K562 (cell line): Measurements from ENCODE around the gene ABT1. TPM values are rescaled to one million over a fixed set of nuclear protein-coding genes. Genes with fewer than 3 reads are reported as not detected.

ENCODE experiments used
- BCL6 ChIP-seq: fragments of 250-450 bp; sonication (Bioruptor Pico); IDR thresholded peaks from 2 replicates; pipeline ENCODE4 v1.4.0; 2020
- BMI1 ChIP-seq: fragments of 150-350 bp; IDR thresholded peaks from 2 replicates; pipeline ENCODE4 v1.6.1; 2014; ENCODE audit warnings: low read length
- FOS ChIP-seq: IDR thresholded peaks from 3 replicates; pipeline ENCODE4 v1.6.1; 2011; ENCODE audit not compliant: insufficient read length; ENCODE audit errors: extremely low read depth
- MBD2 ChIP-seq: sonication (generic); IDR thresholded peaks from 2 replicates; pipeline ENCODE4 v1.6.1; 2016; ENCODE audit warnings: low read depth, borderline replicate concordance
- MCM3 ChIP-seq: fragments of 450-650 bp; IDR thresholded peaks from 2 replicates; pipeline ENCODE4 v1.6.1; 2016
- NFIX ChIP-seq: fragments of 250-450 bp; sonication (Bioruptor Pico); IDR thresholded peaks from 2 replicates; pipeline ENCODE4 v1.4.0; 2020; ENCODE audit warnings: low read depth, mild to moderate bottlenecking, moderate library complexity
- PHB ChIP-seq: fragments of 250-450 bp; sonication (Bioruptor Pico); IDR thresholded peaks from 2 replicates; pipeline ENCODE4 v1.5.0; 2021
- SRF ChIP-seq, 2 experiments: fragments of 250-450, 450-650 bp in 1 of 2; sonication (Bioruptor Pico) in 1 of 2; sonication (generic) in 1 of 2; formaldehyde crosslinking; IDR thresholded peaks; 2 replicates each; pipeline versions ENCODE4 v1.5.0 to v1.5.1; 2020 to 2022; ENCODE audit warnings: mild to moderate bottlenecking in 1 of 2, missing genetic modification reagents in 1 of 2
- ZNF175 ChIP-seq: fragments of 200-800 bp; sonication (Bioruptor generic); IDR thresholded peaks from 2 replicates; pipeline ENCODE4 v1.6.1; 2016; ENCODE audit warnings: low read depth, mild to moderate bottlenecking, missing genetic modification characterization, missing compliant biosample characterization
- polyA plus RNA-seq, 8 experiments: library from polyadenylated mRNA; depleted of rRNA in 4 of 8; stranded (reverse) in 5 of 8; unstranded in 3 of 8; fragments of >200 nt; fragmentation: Nextera tagmentation in 2 of 8; fragmentation: Illumina TruSeq in 1 of 8; extraction: Ambion mirVana in 2 of 8; extraction: Trizol in 1 of 8; gene quantifications; 2 replicates each; pipeline versions ENCODE4 v1.2.1 to v1.2.3, GENCODE V29; 2011 to 2014; ENCODE audit warnings: inconsistent platforms in 1 of 8, missing spikeins in 1 of 8
- total RNA-seq, 7 experiments: library from RNA; depleted of rRNA in 6 of 7; stranded (reverse); fragments of >200 nt in 6 of 7; fragmentation: Illumina TruSeq in 2 of 7; extraction: Trizol in 2 of 7; gene quantifications; 2 replicates each; pipeline versions ENCODE4 v1.2.1 to v1.2.3, GENCODE V29; 2011 to 2021; ENCODE audit warnings: low replicate concordance in 1 of 7
- TF ChIP-seq, protein P1 (sequence below), 2 experiments: fragments of 450-650 bp in 1 of 2; IDR thresholded peaks; 2 replicates each; pipeline ENCODE4 v1.6.1; 2011 to 2017; ENCODE audit warnings: low read depth in 2 of 2, antibody characterized with exemption in 1 of 2, borderline replicate concordance in 1 of 2, low read length in 1 of 2, mild to moderate bottlenecking in 1 of 2, mixed read lengths in 1 of 2; ENCODE audit not compliant: control insufficient read depth in 1 of 2
- TF ChIP-seq, protein P2 (sequence below): fragments of 150-350 bp; IDR thresholded peaks from 2 replicates; pipeline ENCODE4 v1.6.1; 2014; ENCODE audit warnings: low read depth, mild to moderate bottlenecking, low read length, borderline replicate concordance
- TF ChIP-seq, protein P3 (sequence below): fragments of 450-650 bp; IDR thresholded peaks from 2 replicates; pipeline ENCODE4 v1.6.1; 2017; ENCODE audit warnings: mild to moderate bottlenecking, moderate library complexity
- TF ChIP-seq, protein P4 (sequence below): fragments of 450-650 bp; IDR thresholded peaks from 2 replicates; pipeline ENCODE4 v1.6.1; 2016; ENCODE audit warnings: borderline replicate concordance
- TF ChIP-seq, protein P5 (sequence below): IDR thresholded peaks from 3 replicates; pipeline ENCODE4 v1.6.1; 2011; ENCODE audit warnings: borderline replicate concordance, mild to moderate bottlenecking, moderate library complexity; ENCODE audit not compliant: insufficient read length; ENCODE audit errors: extremely low read depth
- TF ChIP-seq, protein P6 (sequence below): sonication (generic); formaldehyde crosslinking; IDR thresholded peaks from 2 replicates; pipeline ENCODE4 v1.9.0; 2022; ENCODE audit warnings: mild to moderate bottlenecking, missing genetic modification reagents

The ABT1 gene
- total and polyA plus RNA-seq, 9 of the 15 experiments (the other 6 are each of a cell fraction or from before 2014, with no cell fraction given) = 8.8 to 52.7 (median 40.7) TPM

DNA sequence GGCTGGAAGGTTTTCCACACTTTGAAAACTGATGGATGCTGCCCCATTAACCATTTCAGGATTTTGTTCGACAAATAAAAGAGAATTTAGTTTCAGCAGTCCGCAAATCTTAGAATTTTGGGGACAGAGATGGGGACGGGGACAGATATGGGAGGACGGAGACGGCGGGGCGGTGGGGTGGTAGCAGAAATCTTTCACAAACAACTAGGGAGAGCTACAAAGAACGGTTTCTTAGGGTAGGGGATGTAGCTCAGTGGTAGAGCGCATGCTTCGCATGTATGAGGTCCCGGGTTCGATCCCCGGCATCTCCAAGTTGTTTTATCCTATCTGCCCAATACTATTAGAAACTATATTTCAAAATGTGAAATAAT lies 43.5 kb upstream of the ABT1 start (continued):
- TF ChIP-seq, protein P1, sequence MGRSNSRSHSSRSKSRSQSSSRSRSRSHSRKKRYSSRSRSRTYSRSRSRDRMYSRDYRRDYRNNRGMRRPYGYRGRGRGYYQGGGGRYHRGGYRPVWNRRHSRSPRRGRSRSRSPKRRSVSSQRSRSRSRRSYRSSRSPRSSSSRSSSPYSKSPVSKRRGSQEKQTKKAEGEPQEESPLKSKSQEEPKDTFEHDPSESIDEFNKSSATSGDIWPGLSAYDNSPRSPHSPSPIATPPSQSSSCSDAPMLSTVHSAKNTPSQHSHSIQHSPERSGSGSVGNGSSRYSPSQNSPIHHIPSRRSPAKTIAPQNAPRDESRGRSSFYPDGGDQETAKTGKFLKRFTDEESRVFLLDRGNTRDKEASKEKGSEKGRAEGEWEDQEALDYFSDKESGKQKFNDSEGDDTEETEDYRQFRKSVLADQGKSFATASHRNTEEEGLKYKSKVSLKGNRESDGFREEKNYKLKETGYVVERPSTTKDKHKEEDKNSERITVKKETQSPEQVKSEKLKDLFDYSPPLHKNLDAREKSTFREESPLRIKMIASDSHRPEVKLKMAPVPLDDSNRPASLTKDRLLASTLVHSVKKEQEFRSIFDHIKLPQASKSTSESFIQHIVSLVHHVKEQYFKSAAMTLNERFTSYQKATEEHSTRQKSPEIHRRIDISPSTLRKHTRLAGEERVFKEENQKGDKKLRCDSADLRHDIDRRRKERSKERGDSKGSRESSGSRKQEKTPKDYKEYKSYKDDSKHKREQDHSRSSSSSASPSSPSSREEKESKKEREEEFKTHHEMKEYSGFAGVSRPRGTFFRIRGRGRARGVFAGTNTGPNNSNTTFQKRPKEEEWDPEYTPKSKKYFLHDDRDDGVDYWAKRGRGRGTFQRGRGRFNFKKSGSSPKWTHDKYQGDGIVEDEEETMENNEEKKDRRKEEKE (IDR thresholded peaks at IDR 0.05; ENCODE audit: borderline replicate concordance in 1 of 2, control insufficient read depth in 1 of 2, low read depth in 2 of 2, low read length in 1 of 2) = no peak
- TF ChIP-seq, protein P2, sequence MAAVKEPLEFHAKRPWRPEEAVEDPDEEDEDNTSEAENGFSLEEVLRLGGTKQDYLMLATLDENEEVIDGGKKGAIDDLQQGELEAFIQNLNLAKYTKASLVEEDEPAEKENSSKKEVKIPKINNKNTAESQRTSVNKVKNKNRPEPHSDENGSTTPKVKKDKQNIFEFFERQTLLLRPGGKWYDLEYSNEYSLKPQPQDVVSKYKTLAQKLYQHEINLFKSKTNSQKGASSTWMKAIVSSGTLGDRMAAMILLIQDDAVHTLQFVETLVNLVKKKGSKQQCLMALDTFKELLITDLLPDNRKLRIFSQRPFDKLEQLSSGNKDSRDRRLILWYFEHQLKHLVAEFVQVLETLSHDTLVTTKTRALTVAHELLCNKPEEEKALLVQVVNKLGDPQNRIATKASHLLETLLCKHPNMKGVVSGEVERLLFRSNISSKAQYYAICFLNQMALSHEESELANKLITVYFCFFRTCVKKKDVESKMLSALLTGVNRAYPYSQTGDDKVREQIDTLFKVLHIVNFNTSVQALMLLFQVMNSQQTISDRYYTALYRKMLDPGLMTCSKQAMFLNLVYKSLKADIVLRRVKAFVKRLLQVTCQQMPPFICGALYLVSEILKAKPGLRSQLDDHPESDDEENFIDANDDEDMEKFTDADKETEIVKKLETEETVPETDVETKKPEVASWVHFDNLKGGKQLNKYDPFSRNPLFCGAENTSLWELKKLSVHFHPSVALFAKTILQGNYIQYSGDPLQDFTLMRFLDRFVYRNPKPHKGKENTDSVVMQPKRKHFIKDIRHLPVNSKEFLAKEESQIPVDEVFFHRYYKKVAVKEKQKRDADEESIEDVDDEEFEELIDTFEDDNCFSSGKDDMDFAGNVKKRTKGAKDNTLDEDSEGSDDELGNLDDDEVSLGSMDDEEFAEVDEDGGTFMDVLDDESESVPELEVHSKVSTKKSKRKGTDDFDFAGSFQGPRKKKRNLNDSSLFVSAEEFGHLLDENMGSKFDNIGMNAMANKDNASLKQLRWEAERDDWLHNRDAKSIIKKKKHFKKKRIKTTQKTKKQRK = no peak
- TF ChIP-seq BMI1 (no peak), PHB (CRISPR knock-in tag) (no peak), MCM3 (no peak), FOS (no peak), SRF (CRISPR knock-in tag; IDR thresholded peaks at IDR 0.05) (no peak), BCL6 (no peak), MBD2 (no peak), ZNF175 (CRISPR knock-in tag) (no peak), NFIX (no peak)
- TF ChIP-seq, protein P3, sequence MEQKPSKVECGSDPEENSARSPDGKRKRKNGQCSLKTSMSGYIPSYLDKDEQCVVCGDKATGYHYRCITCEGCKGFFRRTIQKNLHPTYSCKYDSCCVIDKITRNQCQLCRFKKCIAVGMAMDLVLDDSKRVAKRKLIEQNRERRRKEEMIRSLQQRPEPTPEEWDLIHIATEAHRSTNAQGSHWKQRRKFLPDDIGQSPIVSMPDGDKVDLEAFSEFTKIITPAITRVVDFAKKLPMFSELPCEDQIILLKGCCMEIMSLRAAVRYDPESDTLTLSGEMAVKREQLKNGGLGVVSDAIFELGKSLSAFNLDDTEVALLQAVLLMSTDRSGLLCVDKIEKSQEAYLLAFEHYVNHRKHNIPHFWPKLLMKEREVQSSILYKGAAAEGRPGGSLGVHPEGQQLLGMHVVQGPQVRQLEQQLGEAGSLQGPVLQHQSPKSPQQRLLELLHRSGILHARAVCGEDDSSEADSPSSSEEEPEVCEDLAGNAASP = no peak
- TF ChIP-seq, protein P4, sequence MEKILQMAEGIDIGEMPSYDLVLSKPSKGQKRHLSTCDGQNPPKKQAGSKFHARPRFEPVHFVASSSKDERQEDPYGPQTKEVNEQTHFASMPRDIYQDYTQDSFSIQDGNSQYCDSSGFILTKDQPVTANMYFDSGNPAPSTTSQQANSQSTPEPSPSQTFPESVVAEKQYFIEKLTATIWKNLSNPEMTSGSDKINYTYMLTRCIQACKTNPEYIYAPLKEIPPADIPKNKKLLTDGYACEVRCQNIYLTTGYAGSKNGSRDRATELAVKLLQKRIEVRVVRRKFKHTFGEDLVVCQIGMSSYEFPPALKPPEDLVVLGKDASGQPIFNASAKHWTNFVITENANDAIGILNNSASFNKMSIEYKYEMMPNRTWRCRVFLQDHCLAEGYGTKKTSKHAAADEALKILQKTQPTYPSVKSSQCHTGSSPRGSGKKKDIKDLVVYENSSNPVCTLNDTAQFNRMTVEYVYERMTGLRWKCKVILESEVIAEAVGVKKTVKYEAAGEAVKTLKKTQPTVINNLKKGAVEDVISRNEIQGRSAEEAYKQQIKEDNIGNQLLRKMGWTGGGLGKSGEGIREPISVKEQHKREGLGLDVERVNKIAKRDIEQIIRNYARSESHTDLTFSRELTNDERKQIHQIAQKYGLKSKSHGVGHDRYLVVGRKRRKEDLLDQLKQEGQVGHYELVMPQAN = no peak
- TF ChIP-seq, protein P5, sequence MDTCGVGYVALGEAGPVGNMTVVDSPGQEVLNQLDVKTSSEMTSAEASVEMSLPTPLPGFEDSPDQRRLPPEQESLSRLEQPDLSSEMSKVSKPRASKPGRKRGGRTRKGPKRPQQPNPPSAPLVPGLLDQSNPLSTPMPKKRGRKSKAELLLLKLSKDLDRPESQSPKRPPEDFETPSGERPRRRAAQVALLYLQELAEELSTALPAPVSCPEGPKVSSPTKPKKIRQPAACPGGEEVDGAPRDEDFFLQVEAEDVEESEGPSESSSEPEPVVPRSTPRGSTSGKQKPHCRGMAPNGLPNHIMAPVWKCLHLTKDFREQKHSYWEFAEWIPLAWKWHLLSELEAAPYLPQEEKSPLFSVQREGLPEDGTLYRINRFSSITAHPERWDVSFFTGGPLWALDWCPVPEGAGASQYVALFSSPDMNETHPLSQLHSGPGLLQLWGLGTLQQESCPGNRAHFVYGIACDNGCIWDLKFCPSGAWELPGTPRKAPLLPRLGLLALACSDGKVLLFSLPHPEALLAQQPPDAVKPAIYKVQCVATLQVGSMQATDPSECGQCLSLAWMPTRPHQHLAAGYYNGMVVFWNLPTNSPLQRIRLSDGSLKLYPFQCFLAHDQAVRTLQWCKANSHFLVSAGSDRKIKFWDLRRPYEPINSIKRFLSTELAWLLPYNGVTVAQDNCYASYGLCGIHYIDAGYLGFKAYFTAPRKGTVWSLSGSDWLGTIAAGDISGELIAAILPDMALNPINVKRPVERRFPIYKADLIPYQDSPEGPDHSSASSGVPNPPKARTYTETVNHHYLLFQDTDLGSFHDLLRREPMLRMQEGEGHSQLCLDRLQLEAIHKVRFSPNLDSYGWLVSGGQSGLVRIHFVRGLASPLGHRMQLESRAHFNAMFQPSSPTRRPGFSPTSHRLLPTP = peak; percentile 92
- TF ChIP-seq, protein P6, sequence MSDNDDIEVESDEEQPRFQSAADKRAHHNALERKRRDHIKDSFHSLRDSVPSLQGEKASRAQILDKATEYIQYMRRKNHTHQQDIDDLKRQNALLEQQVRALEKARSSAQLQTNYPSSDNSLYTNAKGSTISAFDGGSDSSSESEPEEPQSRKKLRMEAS (CRISPR knock-in tag) = no peak
